ENCODE measurements around the gene ILF3. TPM values are rescaled to one million over a fixed set of nuclear protein-coding genes. Genes with fewer than 3 reads are reported as not detected.

Gene ILF3
- total RNA-seq, 2 donors from 2014 or later: 112 to 192 TPM

GRCh38 chr19:10718205-10719196 lies 64.4 kb downstream of the ILF3 start:
- no peak for TF ChIP-seq CTCF (IDR thresholded peaks at IDR 0.05)
- intact Hi-C loops (cut with DNase I): loop anchor here (5.0 kb wide), 1 partner anchor 144 kb away; no protein-coding TSS in a partner anchor
- Histone ChIP-seq H3K27ac (peak overlapping the region; percentile 83 to 91), H3K9me3 (no peaks in the 10 kb centered on the region), H3K36me3 (no peaks in the 10 kb centered on the region), H3K4me1 (replicated peaks) (peaks cover 10% of the 10 kb centered on the region), H3K4me3 (peak overlapping the region; percentile 92 to 98), H3K27me3 (replicated peaks; ENCODE audit: insufficient read depth) (no peaks in the 10 kb centered on the region)
- no peak for DNase-seq (ENCODE audit: low spot score)
- under 1% methylated on average over 50 of the region's 70 CpGs for WGBS

GRCh38 chr19:10719466-10719961 lies 65.4 kb downstream of the ILF3 start:
- Histone ChIP-seq H3K27ac (peak overlapping the region; percentile 83 to 91), H3K4me3 (peak overlapping the region; percentile 92 to 98), H3K9me3 (no peaks in the 10 kb centered on the region), H3K36me3 (no peaks in the 10 kb centered on the region), H3K4me1 (replicated peaks) (peaks cover 10% of the 10 kb centered on the region), H3K27me3 (replicated peaks; ENCODE audit: insufficient read depth) (no peaks in the 10 kb centered on the region)
- no peak for TF ChIP-seq POLR2A (IDR thresholded peaks at IDR 0.05)
- no peak for TF ChIP-seq POLR2AphosphoS5 (IDR thresholded peaks at IDR 0.05)
- TF ChIP-seq CTCF (IDR thresholded peaks at IDR 0.05): no peak
- DNase-seq (ENCODE audit: low spot score): no peak
- intact Hi-C loops (cut with DNase I): loop anchor here (5.0 kb wide), 1 partner anchor 143 kb away; no protein-coding TSS in a partner anchor
- WGBS: 47% methylated on average over 5 of the region's 5 CpGs

- intact Hi-C loops (cut with DNase I): no loop called here
- 91% methylated on average over 6 of the region's 6 CpGs for WGBS
Observed at GRCh38 chr19:10720607-10721125, 66.5 kb downstream of the ILF3 start.

GRCh38 chr19:10723591-10723990 lies 69.4 kb downstream of the ILF3 start:
- no peaks in the 10 kb centered on the region for H3K9me3 ChIP-seq
- WGBS: 86% methylated on average over 3 of the region's 3 CpGs
- no peak for DNase-seq (ENCODE audit: low spot score)
- TF ChIP-seq CTCF (IDR thresholded peaks at IDR 0.05): no peak
- no peak for TF ChIP-seq POLR2A (IDR thresholded peaks at IDR 0.05)
- TF ChIP-seq POLR2AphosphoS5 (IDR thresholded peaks at IDR 0.05): no peak
- H3K4me1 ChIP-seq (replicated peaks): peaks cover 10% of the 10 kb centered on the region
- intact Hi-C loops (cut with DNase I): no loop called here
- no peaks in the 10 kb centered on the region for H3K27me3 ChIP-seq (replicated peaks; ENCODE audit: insufficient read depth)
- no peak overlapping the region for H3K27ac ChIP-seq
- H3K4me3 ChIP-seq: no peak overlapping the region
- no peaks in the 10 kb centered on the region for H3K36me3 ChIP-seq

More at GRCh38 chr19:10720607-10721125, 66.5 kb downstream of the ILF3 start:
- no peak for DNase-seq (ENCODE audit: low spot score)
- H3K4me1 ChIP-seq (replicated peaks): peaks cover 10% of the 10 kb centered on the region
- no peaks in the 10 kb centered on the region for H3K36me3 ChIP-seq
- H3K27ac ChIP-seq: no peak overlapping the region
- TF ChIP-seq POLR2A (IDR thresholded peaks at IDR 0.05) (no peak), POLR2AphosphoS5 (IDR thresholded peaks at IDR 0.05) (no peak), CTCF (IDR thresholded peaks at IDR 0.05) (no peak)
- no peaks in the 10 kb centered on the region for H3K27me3 ChIP-seq (replicated peaks; ENCODE audit: insufficient read depth)
- no peak overlapping the region for H3K4me3 ChIP-seq
- H3K9me3 ChIP-seq: no peaks in the 10 kb centered on the region
